ENCODE results near the gene TMEM43. TPM values are rescaled to one million over a fixed set of nuclear protein-coding genes. Genes with fewer than 3 reads are reported as not detected.

TMEM43 gene
- total and polyA plus RNA-seq, 2 of the 8 experiments (the other 6 are each of a cell fraction or from before 2014, with no cell fraction given) = 27.0 to 33.7 TPM

GRCh38 chr3:14169871-14170270 lies 45.0 kb downstream of the TMEM43 start:
- DNase-seq (ENCODE audit: low read depth in 1 of 2, low spot score in 2 of 2) = no peak
- ChIA-PET POLR2A (ENCODE audit: partially characterized antibody) (no interaction called here), CTCF (ENCODE audit: partially characterized antibody) (interaction anchor here (1.0 to 1.1 kb wide), 2 partner anchors 21 to 269 kb away, joined by 3 to 4 read pairs; no protein-coding TSS in a partner anchor)
- no peak overlapping the region for H2BK120ac ChIP-seq (replicated peaks; ENCODE audit: low read depth, low read length)
- no peaks in the 10 kb centered on the region for H3K9me3 ChIP-seq (ENCODE audit: insufficient read depth in 2 of 2, low read depth in 1 of 2, low read length in 1 of 2)
- H4K20me1 ChIP-seq (replicated peaks in 1 of 2; ENCODE audit: control insufficient read depth in 1 of 2, insufficient read depth in 2 of 2, low read length in 2 of 2) = peaks cover 0 to 3% of the 10 kb centered on the region in 2 experiments
- H3K4me3 ChIP-seq (ENCODE audit: extremely low read depth in 1 of 4, insufficient read depth in 2 of 4, low read depth in 3 of 4, low read length in 4 of 4) = no peak overlapping the region
- H3K23ac ChIP-seq (ENCODE audit: insufficient read length) = no peak overlapping the region
- peaks cover 17 to 67% (median 57%) of the 10 kb centered on the region in 4 experiments; a peak in 7 of 8 replicates for H3K36me3 ChIP-seq (ENCODE audit: control insufficient read depth in 2 of 4, insufficient read depth in 4 of 4, low read length in 3 of 4)
- no peak overlapping the region for H4K5ac ChIP-seq (ENCODE audit: insufficient read length, low read depth, low read length)
- no peak for FAIRE-seq
- H3K4me1 ChIP-seq (replicated peaks in 1 of 4; ENCODE audit: control insufficient read depth in 3 of 4, insufficient read depth in 4 of 4, low read length in 3 of 4) = no peaks in the 10 kb centered on the region
- no peaks in the 10 kb centered on the region for H3K27me3 ChIP-seq (replicated peaks in 1 of 4; ENCODE audit: control insufficient read depth in 3 of 4, extremely low read depth in 1 of 4, insufficient read depth in 3 of 4, low read length in 3 of 4)
- peaks cover 2% of the 10 kb centered on the region; the same call in 1 of the 2 replicates for H3K79me1 ChIP-seq (ENCODE audit: low read depth, low read length)
- H3K4me2 ChIP-seq (ENCODE audit: insufficient read depth in 1 of 2, low read depth in 2 of 2, low read length in 2 of 2) = no peak overlapping the region
- H3K4ac ChIP-seq (replicated peaks; ENCODE audit: insufficient read length, low read depth, low read length) = no peak overlapping the region
- H2BK15ac ChIP-seq (ENCODE audit: low read length) = no peak overlapping the region
- TF ChIP-seq SP4 (IDR thresholded peaks at IDR 0.05; ENCODE audit: low read length) (no peak), KDM4A (IDR thresholded peaks at IDR 0.05; ENCODE audit: low read depth, low read length, severe bottlenecking) (no peak), BACH1 (IDR thresholded peaks at IDR 0.05; ENCODE audit: low read length) (no peak)
- H2BK5ac ChIP-seq (ENCODE audit: low read depth, low read length) = no peak overlapping the region
- no peak overlapping the region for H3K9ac ChIP-seq (replicated peaks in 1 of 4; ENCODE audit: extremely low read depth in 1 of 4, low read depth in 3 of 4, low read length in 3 of 4)
- H3K18ac ChIP-seq (ENCODE audit: extremely low read depth, low read length) = no peak overlapping the region
- no peak overlapping the region for H2BK20ac ChIP-seq (ENCODE audit: low read length)
- no peaks in the 10 kb centered on the region for H3K23me2 ChIP-seq (ENCODE audit: low read depth, low read length)
- no peak overlapping the region for H2BK12ac ChIP-seq (ENCODE audit: low read depth, low read length)
- no peak overlapping the region for H3K27ac ChIP-seq (ENCODE audit: low read depth, low read length)
- no peak overlapping the region for H2AFZ ChIP-seq (ENCODE audit: low read length)
- no peak overlapping the region for H3K14ac ChIP-seq (ENCODE audit: insufficient read length)
- H4K91ac ChIP-seq (replicated peaks; ENCODE audit: insufficient read length, low read length) = no peak overlapping the region
- peaks cover 0 to 10% of the 10 kb centered on the region in 2 experiments; a peak in 1 of 4 replicates for H3K79me2 ChIP-seq (ENCODE audit: control insufficient read depth in 1 of 2, insufficient read depth in 2 of 2, low read length in 2 of 2)
- no peak overlapping the region for H4K8ac ChIP-seq (ENCODE audit: extremely low read depth, insufficient read depth, low read length)
- H3K56ac ChIP-seq (replicated peaks; ENCODE audit: insufficient read length, low read depth, low read length) = no peak overlapping the region
- H2AK5ac ChIP-seq (ENCODE audit: low read depth, low read length) = no peak overlapping the region
